Forelimb muscle (tissue), 1 donor: ENCODE data around the gene CXCL12. TPM values are rescaled to one million over a fixed set of nuclear protein-coding genes. Genes with fewer than 3 reads are reported as not detected.

Experiments used
- DNase-seq: peaks from one replicate; pipeline ENCODE4 v3.0.0-alpha.2; 2013; ENCODE audit warnings: low read depth
- polyA plus RNA-seq: library from polyadenylated mRNA; unstranded; fragments of 120-200 nt; gene quantifications from one replicate; pipeline ENCODE4 v1.2.1, GENCODE V29; 2013; ENCODE audit not compliant: insufficient read length

The CXCL12 gene
- polyA plus RNA-seq, 1 donor: 206 TPM

- no peak for DNase-seq
Measured at GRCh38 chr10:44399659-44400451, 15.0 kb upstream of the CXCL12 start.

GRCh38 chr10:44398747-44399658, 14.1 kb upstream of the CXCL12 start:
- DNase-seq: no peak

- DNase-seq: no peak
Measured at GRCh38 chr10:44398271-44398670, 13.4 kb upstream of the CXCL12 start.

GRCh38 chr10:44397476-44398225, 12.8 kb upstream of the CXCL12 start:
- no peak for DNase-seq

GRCh38 chr10:44396671-44397191, 11.8 kb upstream of the CXCL12 start:
- DNase-seq: no peak

GRCh38 chr10:44395902-44396670, 11.2 kb upstream of the CXCL12 start:
- DNase-seq: no peak

- no peak for DNase-seq
Measured at GRCh38 chr10:44395396-44395795, 10.5 kb upstream of the CXCL12 start.

- DNase-seq: no peak
Measured at GRCh38 chr10:44394696-44395381, 9.9 kb upstream of the CXCL12 start.

GRCh38 chr10:44393834-44394547, 9.1 kb upstream of the CXCL12 start:
- no peak for DNase-seq

- no peak for DNase-seq
Measured at GRCh38 chr10:44393051-44393630, 8.2 kb upstream of the CXCL12 start.

- no peak for DNase-seq
Measured at GRCh38 chr10:44392420-44392819, 7.5 kb upstream of the CXCL12 start.

GRCh38 chr10:44391981-44392380, 7.1 kb upstream of the CXCL12 start:
- no peak for DNase-seq

- no peak for DNase-seq
Measured at GRCh38 chr10:44390585-44391072, 5.7 kb upstream of the CXCL12 start.

GRCh38 chr10:44389556-44389955, 4.7 kb upstream of the CXCL12 start:
- DNase-seq: no peak

- DNase-seq: no peak
Measured at GRCh38 chr10:44389150-44389549, 4.3 kb upstream of the CXCL12 start.

- DNase-seq: no peak
Measured at GRCh38 chr10:44388641-44389040, 3.7 kb upstream of the CXCL12 start.

- no peak for DNase-seq
Measured at GRCh38 chr10:44387853-44388251, 3.0 kb upstream of the CXCL12 start.

- DNase-seq: no peak
Measured at GRCh38 chr10:44386546-44387052, 1.7 kb upstream of the CXCL12 start.
